CD4-positive, alpha-beta T cell treated with Interleukin-17A for 4 hours (primary cell): ENCODE measurements around the gene ITGA2.
A peak's percentile ranks its signal among the peaks of the same experiment; 100 is the strongest.
"Not testable (repeated sequence)": the region's sequence is repeated elsewhere in the genome, so short reads cannot be mapped to it uniquely, and the experiment has no call there.

Source experiments
- DNase-seq: peaks from one replicate; pipeline ENCODE4 v3.0.0-alpha.2; 2020; ENCODE audit warnings: mixed read lengths

ITGA2 gene

DNA sequence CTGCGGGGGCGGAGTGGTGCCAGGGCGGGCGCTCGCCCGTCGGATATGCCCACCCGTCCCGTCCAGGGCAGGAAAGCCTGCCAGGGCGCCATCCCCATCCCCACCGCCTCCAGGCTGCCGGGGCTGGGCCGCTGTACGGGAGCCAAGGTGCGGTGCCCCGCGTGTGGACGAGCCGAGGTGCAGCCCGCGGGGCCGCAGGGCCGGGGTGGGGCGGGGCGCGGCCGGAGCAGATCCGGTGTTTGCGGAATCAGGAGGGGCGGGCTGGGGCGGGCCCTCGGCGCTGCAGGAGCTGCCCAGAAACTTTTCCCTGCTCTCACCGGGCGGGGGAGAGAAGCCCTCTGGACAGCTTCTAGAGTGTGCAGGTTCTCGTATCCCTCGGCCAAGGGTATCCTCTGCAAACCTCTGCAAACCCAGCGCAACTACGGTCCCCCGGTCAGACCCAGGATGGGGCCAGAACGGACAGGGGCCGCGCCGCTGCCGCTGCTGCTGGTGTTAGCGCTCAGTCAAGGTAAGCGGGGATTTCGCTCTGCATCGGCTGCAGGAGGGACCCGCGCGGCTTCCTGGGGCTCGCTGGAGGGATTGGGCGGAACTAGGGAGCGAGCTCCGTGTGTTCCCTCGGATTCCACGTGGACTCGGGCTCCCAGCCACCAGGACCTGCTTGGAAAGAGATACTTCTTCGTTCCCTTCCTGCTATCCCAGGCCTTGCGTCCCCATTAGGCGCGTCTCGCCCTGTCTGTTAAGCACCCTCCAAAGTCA, at the start of gene ITGA2:
Gene ITGA2, plus strand, starts transcription at position 328 of the 756 bp plus-strand sequence. Its CDS starts 117 bp downstream, at position 445.
- DNase-seq, result peak; percentile 36

DNA sequence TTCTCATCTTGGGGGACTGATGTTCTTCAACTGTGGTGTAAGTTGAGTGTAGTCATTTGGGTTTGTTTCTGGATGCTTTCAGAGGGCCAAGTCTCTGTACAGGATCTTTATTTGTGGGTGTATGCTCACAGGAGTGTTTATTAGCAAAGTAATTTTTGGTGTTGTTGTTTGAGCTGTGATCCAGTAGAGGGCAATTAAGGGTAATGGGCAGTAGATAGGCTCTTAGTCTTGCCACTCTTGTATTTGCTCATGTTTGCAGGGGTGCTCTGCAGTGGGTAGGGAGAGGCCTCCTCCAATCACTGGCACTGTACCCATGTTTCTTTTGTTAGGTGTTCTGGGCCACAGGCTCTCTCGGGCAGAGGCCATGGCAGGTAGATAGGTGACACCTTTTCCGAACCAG, 45.9 kb upstream of the ITGA2 start:
- DNase-seq, result no peak

- no peak for DNase-seq
These were observed 45.3 kb upstream of the ITGA2 start for GRCh38 chr5:52943808-52944207.

- DNase-seq, result no peak
These were observed 44.1 kb upstream of the ITGA2 start for GRCh38 chr5:52945040-52945439.

DNA sequence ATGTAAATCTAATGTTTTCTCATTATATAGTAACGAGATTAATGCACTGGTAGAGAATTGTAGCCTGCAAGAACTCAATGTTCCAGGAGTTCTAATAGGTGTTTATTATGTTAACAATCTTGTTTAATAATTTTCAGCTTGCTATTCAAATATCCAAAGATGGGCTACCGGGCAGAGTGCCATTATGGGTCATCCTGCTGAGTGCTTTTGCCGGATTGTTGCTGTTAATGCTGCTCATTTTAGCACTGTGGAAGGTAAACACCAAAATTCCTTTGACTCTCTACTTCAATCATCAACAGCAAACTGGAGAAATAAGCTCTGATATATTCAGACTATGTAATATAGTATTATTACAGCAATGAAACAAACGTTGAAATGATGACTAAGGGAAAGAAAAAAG, 41.9 kb upstream of the ITGA2 start:
- DNase-seq, result no peak

GRCh38 chr5:52947851-52948250, 41.3 kb upstream of the ITGA2 start:
- DNase-seq, result no peak

GRCh38 chr5:52948418-52949076, 40.6 kb upstream of the ITGA2 start:
- DNase-seq, result peak; percentile 61

DNA sequence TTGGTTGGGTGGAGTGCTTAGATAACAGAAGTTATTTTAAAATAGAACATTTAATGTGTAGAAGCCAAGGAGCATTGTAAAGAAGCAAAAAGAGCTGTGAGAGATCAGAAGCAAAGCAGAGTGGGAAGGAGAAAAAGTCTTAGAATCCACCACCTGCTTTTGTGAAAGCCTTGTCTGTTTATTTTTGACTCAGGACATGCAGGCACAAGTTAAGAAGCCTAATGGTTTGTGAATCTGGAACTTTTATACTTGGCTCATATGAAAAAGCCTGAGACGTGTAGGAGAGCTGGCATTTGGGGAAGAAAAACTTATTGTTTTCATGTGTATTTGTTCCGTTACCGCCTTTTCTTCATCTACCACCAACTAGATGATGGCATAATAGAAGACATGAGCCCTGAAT, 38.5 kb upstream of the ITGA2 start:
- no peak for DNase-seq

DNA sequence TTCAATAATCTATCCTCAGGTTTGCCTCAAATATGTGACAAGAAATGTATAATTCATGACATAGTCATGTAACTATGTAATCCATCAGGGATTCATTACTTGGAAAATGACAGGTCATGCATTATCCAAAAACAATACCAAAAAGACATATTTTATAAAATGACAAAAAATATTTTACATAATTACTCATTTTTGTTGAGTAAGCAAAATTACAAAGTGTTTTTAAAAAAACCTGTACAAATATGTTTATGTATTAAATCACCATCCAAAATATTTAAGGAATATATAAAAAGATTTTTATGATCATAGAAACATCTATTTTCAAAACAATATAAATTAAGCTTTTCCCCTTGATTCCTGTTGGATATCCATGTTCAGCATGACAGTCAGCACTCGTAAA, 36.7 kb upstream of the ITGA2 start:
- no peak for DNase-seq

- DNase-seq, result no peak
These were observed 33.1 kb upstream of the ITGA2 start for GRCh38 chr5:52956014-52956413.

GRCh38 chr5:52956915-52957747, 32.0 kb upstream of the ITGA2 start:
- DNase-seq, result no peak

GRCh38 chr5:52961274-52961681, 27.9 kb upstream of the ITGA2 start:
- DNase-seq, result no peak

DNA sequence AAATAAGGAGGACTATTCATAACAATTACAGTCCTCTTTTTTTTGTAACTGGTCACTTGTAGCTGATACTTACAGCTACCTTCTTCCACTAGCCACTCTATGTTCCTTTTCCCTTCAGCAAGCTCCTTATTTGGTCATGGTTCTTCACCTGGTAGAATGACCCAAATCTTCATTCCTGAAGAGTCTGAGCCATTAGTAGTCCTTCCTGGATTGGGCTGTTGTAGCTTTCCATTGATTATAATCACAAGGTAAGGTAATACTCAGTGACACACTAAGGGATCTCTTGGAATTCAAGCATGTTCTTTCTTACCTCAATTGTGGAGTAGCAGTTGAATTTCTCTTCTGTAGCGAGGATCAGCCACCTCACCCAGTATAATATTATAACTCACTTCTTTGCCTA, 25.5 kb upstream of the ITGA2 start:
- DNase-seq, result no peak

GRCh38 chr5:52964138-52964537, 25.0 kb upstream of the ITGA2 start:
- no peak for DNase-seq

- DNase-seq, result not testable (repeated sequence)
These were observed 13.0 kb upstream of the ITGA2 start for GRCh38 chr5:52976157-52976556.

DNA sequence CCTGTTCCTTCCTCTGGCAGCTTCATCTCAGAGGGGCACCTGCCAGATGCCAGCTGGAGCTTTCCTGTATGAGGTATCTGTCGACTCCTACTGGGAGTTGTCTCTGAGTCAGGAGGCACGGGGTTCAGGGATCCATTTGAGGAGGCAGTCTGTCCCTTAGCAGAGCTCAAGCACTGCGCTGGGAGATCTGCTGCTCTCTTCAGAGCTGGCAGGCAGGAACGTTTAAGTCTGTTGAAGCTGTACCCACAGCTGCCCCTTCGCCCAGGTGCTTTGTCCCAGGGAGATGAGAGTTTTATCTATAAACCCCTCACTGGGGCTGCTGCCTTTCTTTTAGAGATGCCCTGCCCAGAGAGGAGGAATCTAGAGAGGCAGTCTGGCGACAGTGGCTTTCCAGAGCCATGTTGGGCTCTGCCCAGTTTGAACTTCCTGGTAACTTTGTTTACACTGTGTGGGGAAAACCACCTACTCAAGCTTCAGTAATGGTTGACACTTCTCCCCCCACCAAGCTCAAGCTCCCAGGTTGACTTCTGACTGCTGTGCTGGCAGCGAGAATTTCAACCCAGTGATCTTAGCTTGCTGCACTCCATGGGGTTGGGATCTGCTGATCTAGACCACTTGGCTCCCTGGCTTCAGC, 11.8 kb upstream of the ITGA2 start:
- no peak for DNase-seq

DNA sequence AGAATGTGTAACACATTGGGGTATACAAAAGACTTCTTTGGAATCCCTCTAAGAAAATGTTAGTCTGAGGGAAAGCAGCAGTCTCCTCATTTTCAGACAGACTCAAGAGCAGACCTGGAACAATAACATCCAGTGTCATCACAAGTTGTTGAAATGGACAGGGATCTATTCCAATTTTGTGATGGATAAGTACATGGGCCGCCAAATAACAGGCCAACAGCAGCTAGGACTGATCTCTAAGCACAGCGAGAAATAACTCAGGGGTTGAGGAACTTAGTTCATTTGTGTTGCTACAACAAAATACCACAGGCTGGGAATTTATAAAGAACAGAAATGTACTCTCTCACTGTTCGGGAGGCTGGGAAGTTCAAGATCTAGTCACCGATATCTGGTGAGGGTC, 7.6 kb upstream of the ITGA2 start:
- DNase-seq, result no peak

DNA sequence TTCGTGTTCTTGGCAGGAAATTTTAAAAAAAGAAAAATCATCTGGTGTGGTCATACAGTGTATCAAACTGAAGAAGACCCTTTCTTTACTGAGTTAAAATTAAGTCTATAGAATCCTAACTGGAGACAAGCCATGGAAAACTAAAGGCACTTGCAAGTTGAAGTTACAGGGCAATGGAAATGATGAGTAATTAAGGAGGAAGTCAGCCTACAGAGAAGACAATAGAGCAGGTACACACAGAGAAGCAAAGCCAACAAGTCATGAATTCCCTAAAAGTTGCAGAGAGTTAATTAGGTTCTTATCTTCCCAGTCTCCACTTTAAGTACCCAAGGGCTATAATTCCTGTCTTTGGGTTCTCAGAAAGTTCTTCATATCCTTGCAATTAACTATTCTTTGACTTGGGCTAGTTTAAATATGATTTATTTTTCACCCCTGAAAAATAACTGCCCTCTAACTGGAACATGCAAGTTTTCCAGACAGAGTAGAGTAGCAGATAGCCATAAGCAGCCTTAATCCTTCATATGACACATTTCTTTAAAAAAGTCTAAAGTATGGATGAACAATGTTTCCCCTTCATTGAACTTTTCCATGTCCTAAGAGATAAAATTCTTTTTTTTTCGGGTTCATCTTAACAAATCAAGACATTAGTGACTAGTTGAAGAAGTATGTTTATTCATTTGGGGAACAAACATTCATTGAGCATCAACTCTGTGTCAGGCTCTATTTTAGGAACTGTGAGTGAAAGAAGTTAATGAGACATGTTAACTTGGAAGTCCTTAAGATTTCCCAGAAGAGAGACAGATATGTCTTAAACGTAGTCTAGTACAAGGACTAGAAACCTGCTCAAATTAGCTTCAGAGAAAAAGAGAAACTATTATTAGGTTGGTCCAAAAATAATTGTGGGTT, 5.2 kb upstream of the ITGA2 start:
- DNase-seq, result no peak

DNA sequence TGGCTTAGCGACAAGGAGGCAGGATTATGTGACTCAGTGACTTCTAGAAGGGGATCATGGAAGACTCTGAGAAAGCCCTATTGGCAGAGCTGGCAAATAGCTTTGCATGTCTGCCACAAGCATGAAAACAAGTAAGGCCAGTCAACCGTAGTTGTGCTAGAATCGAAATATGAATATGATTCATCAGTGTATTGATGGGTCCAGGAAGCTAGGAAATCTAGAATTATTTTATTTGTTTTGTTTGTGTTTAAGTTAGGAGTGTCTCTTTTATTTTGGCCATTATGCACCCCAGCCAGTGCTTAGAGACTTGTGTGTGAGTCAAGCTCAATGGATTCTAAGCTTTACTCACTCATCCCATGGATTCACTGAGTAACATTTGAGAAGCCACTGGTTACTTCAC, 3.8 kb upstream of the ITGA2 start:
- DNase-seq, result no peak

GRCh38 chr5:52987711-52988331, 1.3 kb upstream of the ITGA2 start:
- peak; percentile 38 for DNase-seq

DNA sequence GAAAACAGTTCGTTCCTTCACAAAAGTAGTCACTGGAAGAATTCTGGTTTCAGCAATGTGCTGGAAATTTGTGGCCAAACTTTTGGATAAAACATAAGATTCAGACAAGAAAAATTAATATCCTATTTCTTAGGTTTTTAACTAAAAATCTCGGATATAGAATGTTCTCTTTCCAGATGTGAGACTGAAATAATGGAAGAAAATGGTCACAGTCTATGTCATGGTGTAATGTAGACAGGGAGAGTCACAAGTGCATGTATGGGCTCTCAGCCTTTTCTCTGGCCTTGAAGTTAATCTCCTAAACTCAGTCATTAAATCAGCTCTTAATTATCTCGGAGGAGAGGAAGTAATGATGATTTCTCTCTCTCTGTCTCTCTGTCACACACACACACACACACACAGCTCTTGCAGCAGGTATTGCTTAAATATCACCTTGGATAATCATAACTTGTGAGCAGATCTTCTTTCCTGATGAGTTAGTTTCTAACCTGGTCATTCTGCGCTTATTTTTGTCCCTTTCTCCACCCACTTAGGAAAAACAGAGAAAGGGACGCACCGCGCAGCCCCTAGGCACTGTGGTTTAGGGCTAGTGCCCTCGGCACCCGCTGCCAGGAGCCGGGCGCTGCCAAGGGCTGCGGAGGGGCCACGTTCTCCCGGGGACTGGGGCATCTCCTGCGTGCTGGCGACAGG, 672 bp upstream of the ITGA2 start:
- DNase-seq, result no peak
